Measurements from ENCODE around the gene DZIP3.

DNA sequence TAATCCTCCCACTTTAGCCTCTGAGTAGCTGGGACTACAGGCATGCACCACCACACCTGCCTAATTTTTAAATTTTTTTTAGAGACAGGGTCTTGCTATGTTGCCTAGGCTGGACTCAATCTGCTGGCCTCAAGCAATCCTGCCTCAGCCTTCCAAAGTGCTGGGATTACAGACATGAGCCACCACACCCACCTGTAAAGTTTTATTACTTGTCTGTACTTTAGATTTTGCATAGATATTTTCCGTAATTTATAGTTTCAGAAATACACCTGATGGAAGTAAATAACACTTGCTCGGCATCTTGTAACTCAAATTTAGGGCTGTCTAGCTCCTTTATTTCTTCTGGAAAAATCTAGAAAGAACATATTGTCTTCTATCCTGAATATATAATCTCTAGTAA is 5.8 kb downstream of the DZIP3 start:
- TF ChIP-seq, protein P1, sequence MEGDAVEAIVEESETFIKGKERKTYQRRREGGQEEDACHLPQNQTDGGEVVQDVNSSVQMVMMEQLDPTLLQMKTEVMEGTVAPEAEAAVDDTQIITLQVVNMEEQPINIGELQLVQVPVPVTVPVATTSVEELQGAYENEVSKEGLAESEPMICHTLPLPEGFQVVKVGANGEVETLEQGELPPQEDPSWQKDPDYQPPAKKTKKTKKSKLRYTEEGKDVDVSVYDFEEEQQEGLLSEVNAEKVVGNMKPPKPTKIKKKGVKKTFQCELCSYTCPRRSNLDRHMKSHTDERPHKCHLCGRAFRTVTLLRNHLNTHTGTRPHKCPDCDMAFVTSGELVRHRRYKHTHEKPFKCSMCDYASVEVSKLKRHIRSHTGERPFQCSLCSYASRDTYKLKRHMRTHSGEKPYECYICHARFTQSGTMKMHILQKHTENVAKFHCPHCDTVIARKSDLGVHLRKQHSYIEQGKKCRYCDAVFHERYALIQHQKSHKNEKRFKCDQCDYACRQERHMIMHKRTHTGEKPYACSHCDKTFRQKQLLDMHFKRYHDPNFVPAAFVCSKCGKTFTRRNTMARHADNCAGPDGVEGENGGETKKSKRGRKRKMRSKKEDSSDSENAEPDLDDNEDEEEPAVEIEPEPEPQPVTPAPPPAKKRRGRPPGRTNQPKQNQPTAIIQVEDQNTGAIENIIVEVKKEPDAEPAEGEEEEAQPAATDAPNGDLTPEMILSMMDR (IDR thresholded peaks at IDR 0.05): no peak
- no peak for TF ChIP-seq POLR2A (IDR thresholded peaks at IDR 0.05; ENCODE audit: low read depth)
- no peak for TF ChIP-seq EP300 (IDR thresholded peaks at IDR 0.05)
